Subcutaneous abdominal adipose tissue (tissue), 5 donors: ENCODE results near the gene MYH15.

Experiments
- H3K27ac ChIP-seq: one replicate; pipeline ENCODE4 v1.7.0; 2013; ENCODE audit warnings: low read depth, mild to moderate bottlenecking, inconsistent platforms, low read length, moderate library complexity
- H3K27me3 ChIP-seq, 5 donors: one replicate each; pipeline ENCODE4 v1.7.0; 2013; ENCODE audit warnings: low read length in 5 of 5, inconsistent platforms in 1 of 5; ENCODE audit not compliant: control insufficient read depth in 5 of 5, insufficient read depth in 4 of 5
- H3K36me3 ChIP-seq, 5 donors: one replicate each; pipeline ENCODE4 v1.7.0; 2013; ENCODE audit warnings: low read length in 5 of 5; ENCODE audit not compliant: control insufficient read depth in 5 of 5, insufficient read depth in 5 of 5
- H3K4me1 ChIP-seq, 5 donors: one replicate each; pipeline ENCODE4 v1.7.0; 2013; ENCODE audit warnings: low read length in 5 of 5, mild to moderate bottlenecking in 3 of 5, moderate library complexity in 1 of 5; ENCODE audit not compliant: control insufficient read depth in 5 of 5, insufficient read depth in 5 of 5
- H3K4me3 ChIP-seq, 5 donors: one replicate each; pipeline ENCODE4 v1.7.0; 2013; ENCODE audit warnings: low read length in 5 of 5, low read depth in 1 of 5
- H3K9ac ChIP-seq, 5 donors: one replicate each; pipeline ENCODE4 v1.7.0; 2013; ENCODE audit warnings: low read length in 5 of 5, mild to moderate bottlenecking in 4 of 5, moderate library complexity in 3 of 5
- H3K9me3 ChIP-seq, 5 donors: one replicate each; pipeline ENCODE4 v1.7.0; 2013; ENCODE audit warnings: low read length in 5 of 5; ENCODE audit not compliant: control insufficient read depth in 5 of 5
- donor health status: healthy.
- donor health status: healthy.
- donor health status: healthy.
- donor health status: healthy.
- donor health status: healthy.

The MYH15 gene

DNA sequence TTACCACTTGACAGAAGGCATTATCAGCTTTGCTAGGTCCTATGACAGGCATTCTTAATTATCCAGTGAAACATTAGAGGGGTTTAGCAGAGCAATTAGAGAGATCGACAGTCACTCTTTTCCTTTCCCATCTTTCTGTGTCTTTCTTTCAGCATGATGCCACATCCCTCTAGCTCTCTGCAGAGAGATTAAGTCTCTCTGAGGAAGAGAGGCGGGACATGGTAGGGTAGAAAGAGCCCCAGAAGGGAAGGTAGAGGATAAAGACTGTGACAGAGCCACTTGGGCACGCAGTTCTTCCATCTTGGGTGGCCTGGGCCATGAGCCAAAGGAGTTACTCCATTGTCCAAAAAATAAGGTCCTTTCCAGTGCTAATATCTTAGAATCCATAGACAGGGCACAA is 158.2 kb downstream of the MYH15 start:
- no peaks in the 10 kb centered on the region for H3K4me1 ChIP-seq
- no peak overlapping the region for H3K4me3 ChIP-seq
- H3K9ac ChIP-seq = no peak overlapping the region
- H3K9me3 ChIP-seq = peaks cover 0 to 2% (median 0%) of the 10 kb centered on the region in 5 donors
- H3K27me3 ChIP-seq = no peaks in the 10 kb centered on the region
- no peak overlapping the region for H3K27ac ChIP-seq
- H3K36me3 ChIP-seq = no peaks in the 10 kb centered on the region

DNA sequence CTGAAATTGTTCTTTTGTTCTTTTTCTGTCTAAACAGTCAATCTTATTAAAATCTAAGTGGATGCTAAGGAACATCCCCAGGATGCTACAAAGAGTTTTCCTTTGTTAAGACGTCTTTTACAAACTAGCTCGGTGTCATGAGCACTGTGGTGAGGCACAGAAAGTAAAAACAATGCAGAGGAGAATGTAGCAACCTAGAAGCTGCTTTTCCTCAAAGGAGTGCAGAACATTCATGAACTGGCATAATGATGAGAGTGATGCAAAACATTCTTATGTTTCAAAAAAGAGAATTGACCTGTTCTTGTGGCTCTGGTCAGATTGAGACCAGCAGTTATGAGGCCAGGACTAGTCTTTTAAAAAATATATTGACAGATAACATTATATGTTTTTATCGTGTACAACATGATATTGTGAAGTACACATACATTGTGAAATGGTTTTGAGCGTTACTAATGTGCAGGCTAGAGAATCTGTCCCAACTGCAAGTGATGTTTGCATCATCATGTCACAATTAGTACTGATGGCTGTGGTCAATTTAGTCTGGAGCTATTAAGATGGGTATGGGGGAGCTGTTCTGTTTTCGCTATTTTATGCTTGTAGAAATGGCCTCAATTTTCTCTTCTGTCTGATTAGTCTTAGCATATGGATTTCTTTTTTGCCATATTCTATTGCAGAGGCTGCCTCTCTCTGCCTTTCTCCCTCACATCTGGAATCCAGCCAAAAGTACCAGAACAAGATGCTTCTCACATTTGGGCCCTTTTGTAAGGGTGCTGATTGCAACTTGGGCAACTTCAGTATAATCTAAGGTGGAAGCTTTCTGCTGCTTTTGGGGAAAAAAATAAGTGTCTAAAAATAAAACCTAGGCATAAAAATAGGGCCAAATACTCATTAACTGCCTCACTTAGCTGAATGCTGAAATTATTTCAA is 163.8 kb downstream of the MYH15 start:
- Histone ChIP-seq H3K4me3 (no peak overlapping the region), H3K9ac (no peak overlapping the region), H3K27ac (no peak overlapping the region), H3K4me1 (no peaks in the 10 kb centered on the region), H3K9me3 (no peaks in the 10 kb centered on the region), H3K36me3 (no peaks in the 10 kb centered on the region), H3K27me3 (no peaks in the 10 kb centered on the region)

DNA sequence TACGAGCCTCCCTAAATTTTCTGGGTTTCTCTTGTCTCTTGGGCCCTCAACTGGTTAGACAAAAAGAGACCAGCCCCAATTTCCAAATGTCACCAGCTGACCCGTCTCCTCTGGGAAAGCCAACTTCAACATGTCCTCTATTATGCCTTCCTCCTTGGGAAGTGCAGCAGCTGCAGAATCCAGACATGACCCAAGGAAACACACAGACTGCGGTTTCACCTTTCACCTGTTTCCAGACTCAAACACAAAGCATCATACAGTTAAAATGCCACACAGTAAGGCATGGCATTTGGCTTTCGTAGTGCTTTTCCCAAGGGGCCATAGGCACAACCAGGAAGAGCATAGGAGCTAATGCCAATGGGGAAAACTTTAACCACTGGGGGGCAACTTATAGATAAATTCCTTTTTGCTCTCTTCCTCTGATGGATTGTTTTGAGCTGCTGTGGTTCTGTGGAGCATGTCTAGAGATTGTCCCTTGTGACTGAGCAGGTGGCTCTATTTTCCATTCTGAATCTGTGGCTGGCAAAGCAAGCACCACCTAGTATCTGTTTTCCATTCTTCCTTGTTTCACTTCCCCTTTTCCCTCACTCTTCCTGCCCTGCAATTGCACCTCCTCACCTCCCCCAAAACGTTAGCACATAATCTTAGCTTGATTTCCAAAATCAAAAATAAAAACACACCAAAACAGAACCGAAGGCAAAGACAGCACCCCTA is 164.7 kb downstream of the MYH15 start:
- no peaks in the 10 kb centered on the region for H3K36me3 ChIP-seq
- H3K4me1 ChIP-seq = no peaks in the 10 kb centered on the region
- H3K4me3 ChIP-seq = no peak overlapping the region
- H3K9me3 ChIP-seq = no peaks in the 10 kb centered on the region
- no peak overlapping the region for H3K27ac ChIP-seq
- H3K9ac ChIP-seq = no peak overlapping the region
- H3K27me3 ChIP-seq = no peaks in the 10 kb centered on the region

DNA sequence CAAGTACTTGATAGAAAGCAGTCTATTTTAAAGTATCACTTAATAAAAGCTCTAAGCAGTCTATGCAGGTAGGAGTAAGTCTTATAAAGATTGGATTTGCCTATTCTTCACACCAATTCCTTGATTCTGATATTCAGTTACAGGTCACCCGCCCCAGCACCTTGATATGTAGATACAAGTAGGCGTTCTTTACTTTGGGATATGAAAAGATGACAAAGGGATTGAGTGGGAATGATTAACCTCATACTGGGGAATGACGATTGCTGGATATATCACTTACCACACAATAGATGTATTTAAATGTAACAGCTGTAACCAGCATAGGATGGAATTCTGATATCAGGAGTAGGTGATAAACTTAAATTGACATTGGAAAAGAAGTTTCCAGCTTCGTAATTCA is 166.9 kb downstream of the MYH15 start:
- Histone ChIP-seq H3K4me3 (no peak overlapping the region), H3K4me1 (no peaks in the 10 kb centered on the region), H3K27me3 (no peaks in the 10 kb centered on the region), H3K36me3 (no peaks in the 10 kb centered on the region), H3K9me3 (no peaks in the 10 kb centered on the region), H3K27ac (no peak overlapping the region), H3K9ac (no peak overlapping the region)

DNA sequence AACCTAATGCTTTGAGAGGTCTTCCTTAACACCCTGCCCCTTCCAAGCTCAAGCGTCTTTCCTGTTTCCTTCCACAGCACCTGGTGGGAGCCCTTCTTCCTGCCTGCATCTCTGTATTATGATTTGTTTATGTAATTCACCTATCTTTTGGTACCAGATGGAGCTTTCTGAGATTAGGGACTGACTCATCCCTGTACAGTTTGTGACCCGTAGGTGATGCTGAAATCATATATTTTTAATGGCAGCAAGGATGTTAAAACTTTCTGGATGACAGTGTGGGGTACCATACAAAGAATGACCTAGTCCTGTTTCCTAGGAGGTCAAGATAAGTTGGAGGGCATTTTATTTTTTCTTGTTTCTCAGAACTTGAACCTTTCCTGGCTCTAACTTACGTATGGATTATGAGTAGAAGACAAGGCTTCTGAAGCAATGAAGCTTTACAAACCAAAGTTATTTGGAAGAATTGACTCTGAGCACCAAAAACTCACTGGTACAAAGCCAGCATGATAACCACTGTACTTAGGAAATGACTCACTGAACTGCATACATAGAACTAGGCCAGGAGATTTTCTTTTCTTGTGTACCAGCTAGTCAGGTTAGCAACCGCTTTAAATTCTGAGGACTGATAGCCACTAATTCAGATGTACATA is 167.4 kb downstream of the MYH15 start:
- no peaks in the 10 kb centered on the region for H3K27me3 ChIP-seq
- no peaks in the 10 kb centered on the region for H3K36me3 ChIP-seq
- H3K4me3 ChIP-seq = no peak overlapping the region
- H3K4me1 ChIP-seq = no peaks in the 10 kb centered on the region
- H3K9ac ChIP-seq = no peak overlapping the region
- H3K27ac ChIP-seq = no peak overlapping the region
- no peaks in the 10 kb centered on the region for H3K9me3 ChIP-seq

DNA sequence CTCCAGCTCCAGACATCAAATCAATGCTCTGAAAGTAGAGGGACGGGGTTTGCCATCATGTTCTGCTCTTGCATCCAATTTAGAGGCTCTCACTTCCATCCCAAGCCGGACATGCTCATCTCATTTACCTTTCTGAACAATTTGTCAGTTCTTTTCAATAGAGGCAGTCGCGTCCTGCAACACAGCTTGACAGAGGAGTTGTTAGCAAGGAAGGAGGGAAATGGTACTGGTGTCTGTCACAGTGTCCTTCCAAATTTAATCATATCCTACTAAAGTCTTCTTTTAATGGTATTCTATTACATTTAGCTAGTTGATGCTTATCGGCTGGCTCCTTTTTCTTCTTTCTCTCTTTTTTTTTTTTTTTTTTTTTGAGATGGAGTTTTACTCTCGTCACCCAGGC is 168.5 kb downstream of the MYH15 start:
- Histone ChIP-seq H3K27ac (no peak overlapping the region), H3K9me3 (no peaks in the 10 kb centered on the region), H3K4me1 (no peaks in the 10 kb centered on the region), H3K27me3 (no peaks in the 10 kb centered on the region), H3K36me3 (no peaks in the 10 kb centered on the region), H3K9ac (no peak overlapping the region), H3K4me3 (no peak overlapping the region)

DNA sequence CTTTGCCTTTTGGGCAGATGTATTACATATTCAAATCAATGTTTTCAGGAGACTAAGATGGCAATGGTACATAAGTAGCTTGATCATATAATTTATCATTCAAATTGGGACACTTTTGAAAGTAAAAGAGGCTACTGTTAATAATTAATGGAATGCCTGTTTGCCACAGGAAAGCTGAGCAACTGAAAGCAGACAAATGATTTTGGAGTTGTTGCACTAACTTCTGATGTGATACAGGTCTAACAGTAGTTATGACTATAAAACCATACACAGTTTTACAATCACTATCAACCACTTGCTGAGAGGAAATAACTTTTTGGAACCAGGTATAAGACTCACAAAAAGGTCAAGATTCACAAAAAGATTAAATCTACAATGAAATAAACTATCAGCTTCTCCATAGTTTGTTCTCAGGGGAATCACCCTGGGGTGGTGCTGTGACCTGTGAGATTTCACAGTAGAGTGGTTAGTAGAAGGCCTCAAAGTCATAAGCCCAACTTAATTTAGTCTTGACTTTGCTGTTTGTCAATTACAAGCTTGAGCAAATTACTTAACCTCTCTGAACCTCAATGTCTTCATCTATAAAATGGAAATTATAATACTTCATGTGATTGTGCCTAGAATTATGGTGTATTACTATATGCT is 171.4 kb downstream of the MYH15 start:
- Histone ChIP-seq H3K4me3 (no peak overlapping the region), H3K36me3 (no peaks in the 10 kb centered on the region)

DNA sequence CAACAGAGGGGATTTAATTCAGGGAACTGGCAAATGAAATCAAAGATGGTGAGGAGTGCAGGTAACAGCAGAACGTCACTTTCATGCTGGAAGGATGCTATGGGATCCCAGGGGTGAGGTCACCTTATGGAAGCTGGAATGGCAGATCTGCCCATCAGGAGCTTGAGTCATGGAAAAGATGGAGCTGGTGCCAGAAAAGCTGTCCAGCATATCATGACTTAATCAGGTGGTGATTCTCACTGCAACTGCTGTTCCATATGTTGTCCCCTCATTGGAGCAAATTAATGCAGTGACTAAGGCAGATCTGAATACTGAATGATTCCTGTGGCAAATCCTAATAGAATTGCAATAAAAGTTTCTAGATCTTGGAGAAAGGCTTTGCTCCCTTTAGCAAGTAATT is 175.7 kb downstream of the MYH15 start:
- Histone ChIP-seq H3K27ac (no peak overlapping the region), H3K36me3 (no peaks in the 10 kb centered on the region), H3K9ac (no peak overlapping the region), H3K4me3 (no peak overlapping the region), H3K9me3 (no peaks in the 10 kb centered on the region), H3K27me3 (no peaks in the 10 kb centered on the region), H3K4me1 (no peaks in the 10 kb centered on the region)

More for the DNA sequence above, 171.4 kb downstream of the MYH15 start:
- H3K9me3 ChIP-seq = no peaks in the 10 kb centered on the region
- H3K27ac ChIP-seq = no peak overlapping the region
- H3K27me3 ChIP-seq = no peaks in the 10 kb centered on the region
- no peaks in the 10 kb centered on the region for H3K4me1 ChIP-seq
- H3K9ac ChIP-seq = no peak overlapping the region

DNA sequence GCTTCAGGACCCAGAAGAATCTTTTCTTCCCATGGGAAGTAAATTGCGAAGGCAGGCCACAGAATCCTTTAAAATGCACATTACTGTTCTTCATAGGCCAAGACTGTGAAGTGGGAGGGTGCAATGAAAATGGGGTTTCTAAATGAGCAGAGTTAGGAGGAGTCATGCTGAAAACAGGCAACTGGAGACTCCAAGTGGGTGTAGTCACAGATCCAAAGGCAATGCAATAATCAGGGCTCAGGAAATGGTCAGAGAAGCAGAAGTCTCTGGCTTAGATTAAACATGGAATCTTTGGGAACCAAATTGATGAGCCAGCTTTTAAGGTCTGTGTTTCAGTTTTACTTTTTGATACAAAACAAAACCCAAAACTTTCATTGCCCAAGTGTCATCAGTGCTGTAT is 176.4 kb downstream of the MYH15 start:
- no peaks in the 10 kb centered on the region for H3K27me3 ChIP-seq

More for the DNA sequence above, 176.4 kb downstream of the MYH15 start:
- no peaks in the 10 kb centered on the region for H3K36me3 ChIP-seq
- H3K4me1 ChIP-seq = peaks cover 0 to 6% (median 0%) of the 10 kb centered on the region in 5 donors
- H3K9ac ChIP-seq = no peak overlapping the region
- no peak overlapping the region for H3K27ac ChIP-seq
- no peaks in the 10 kb centered on the region for H3K9me3 ChIP-seq
- no peak overlapping the region for H3K4me3 ChIP-seq
